Hepatocyte (in vitro differentiated cells): ENCODE results near the gene MEP1A.

Experiments used
- EZH2phosphoT487 ChIP-seq: fragments of 200-600 bp; sonication (generic); IDR thresholded peaks from one replicate; pipeline ENCODE4 v1.6.1; 2018; ENCODE audit warnings: antibody characterized with exemption, mild to moderate bottlenecking, low read depth, moderate library complexity; ENCODE audit not compliant: unreplicated experiment, severe bottlenecking
- TF ChIP-seq, protein P1 (sequence below): fragments of 200-600 bp; sonication (generic); IDR thresholded peaks from 2 replicates; pipeline ENCODE4 v1.5.1; 2016; ENCODE audit warnings: antibody characterized with exemption, mild to moderate bottlenecking; ENCODE audit not compliant: poor library complexity

DNA sequence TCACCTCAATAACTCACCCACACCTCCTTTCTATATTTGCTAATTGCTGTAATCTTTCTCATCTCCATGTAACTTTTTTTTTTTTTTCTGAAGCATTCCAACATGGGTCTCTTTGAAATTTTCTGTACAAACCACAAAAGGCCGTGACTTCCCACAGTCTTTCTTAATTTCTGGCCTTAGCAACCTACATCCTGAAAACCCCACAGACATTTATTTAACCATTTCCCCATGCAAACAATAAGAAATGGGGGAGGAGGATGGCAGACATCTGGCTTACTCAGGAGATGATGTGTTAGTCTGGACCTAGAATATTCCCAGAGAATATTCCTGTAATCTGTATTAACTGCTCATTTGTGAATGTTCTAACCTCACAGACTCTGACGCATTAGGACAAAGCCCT is 57.6 kb downstream of the MEP1A start:
- TF ChIP-seq, protein P1, sequence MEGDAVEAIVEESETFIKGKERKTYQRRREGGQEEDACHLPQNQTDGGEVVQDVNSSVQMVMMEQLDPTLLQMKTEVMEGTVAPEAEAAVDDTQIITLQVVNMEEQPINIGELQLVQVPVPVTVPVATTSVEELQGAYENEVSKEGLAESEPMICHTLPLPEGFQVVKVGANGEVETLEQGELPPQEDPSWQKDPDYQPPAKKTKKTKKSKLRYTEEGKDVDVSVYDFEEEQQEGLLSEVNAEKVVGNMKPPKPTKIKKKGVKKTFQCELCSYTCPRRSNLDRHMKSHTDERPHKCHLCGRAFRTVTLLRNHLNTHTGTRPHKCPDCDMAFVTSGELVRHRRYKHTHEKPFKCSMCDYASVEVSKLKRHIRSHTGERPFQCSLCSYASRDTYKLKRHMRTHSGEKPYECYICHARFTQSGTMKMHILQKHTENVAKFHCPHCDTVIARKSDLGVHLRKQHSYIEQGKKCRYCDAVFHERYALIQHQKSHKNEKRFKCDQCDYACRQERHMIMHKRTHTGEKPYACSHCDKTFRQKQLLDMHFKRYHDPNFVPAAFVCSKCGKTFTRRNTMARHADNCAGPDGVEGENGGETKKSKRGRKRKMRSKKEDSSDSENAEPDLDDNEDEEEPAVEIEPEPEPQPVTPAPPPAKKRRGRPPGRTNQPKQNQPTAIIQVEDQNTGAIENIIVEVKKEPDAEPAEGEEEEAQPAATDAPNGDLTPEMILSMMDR: no peak
- no peak for TF ChIP-seq EZH2phosphoT487
